ENCODE data around the gene CISD1. TPM values are rescaled to one million over a fixed set of nuclear protein-coding genes. Genes with fewer than 3 reads are reported as not detected.

CISD1 gene
- total and polyA plus RNA-seq, 8 donors, result 1.2 to 93.6 (median 14.7) TPM

DNA sequence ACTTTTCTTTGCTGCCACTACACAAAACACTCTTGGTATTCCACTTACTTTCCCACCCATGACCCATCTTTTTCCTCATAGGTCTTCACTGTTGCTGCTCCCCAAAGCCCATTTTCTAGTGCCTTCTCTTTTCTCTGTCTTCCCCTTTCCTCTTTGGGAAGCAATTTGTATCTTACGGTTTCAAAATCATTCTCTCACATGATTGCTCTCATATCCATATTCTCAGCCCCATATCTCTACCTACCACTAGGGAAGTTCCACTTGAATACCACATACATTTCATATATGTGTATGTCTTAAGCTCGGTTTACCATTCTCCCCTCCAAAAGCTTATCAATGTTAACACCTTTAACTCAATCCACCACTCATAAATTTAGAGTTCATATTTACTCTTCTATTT is 62.7 kb downstream of the CISD1 start:
- H3K4me3 ChIP-seq, result no peak overlapping the region
- H3K27me3 ChIP-seq, result peaks cover 0 to 5% (median 4%) of the 10 kb centered on the region in 3 donors
- TF ChIP-seq, protein P1, sequence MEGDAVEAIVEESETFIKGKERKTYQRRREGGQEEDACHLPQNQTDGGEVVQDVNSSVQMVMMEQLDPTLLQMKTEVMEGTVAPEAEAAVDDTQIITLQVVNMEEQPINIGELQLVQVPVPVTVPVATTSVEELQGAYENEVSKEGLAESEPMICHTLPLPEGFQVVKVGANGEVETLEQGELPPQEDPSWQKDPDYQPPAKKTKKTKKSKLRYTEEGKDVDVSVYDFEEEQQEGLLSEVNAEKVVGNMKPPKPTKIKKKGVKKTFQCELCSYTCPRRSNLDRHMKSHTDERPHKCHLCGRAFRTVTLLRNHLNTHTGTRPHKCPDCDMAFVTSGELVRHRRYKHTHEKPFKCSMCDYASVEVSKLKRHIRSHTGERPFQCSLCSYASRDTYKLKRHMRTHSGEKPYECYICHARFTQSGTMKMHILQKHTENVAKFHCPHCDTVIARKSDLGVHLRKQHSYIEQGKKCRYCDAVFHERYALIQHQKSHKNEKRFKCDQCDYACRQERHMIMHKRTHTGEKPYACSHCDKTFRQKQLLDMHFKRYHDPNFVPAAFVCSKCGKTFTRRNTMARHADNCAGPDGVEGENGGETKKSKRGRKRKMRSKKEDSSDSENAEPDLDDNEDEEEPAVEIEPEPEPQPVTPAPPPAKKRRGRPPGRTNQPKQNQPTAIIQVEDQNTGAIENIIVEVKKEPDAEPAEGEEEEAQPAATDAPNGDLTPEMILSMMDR (IDR thresholded peaks at IDR 0.05), result no peak
- TF ChIP-seq EP300 (IDR thresholded peaks at IDR 0.05) (no peak), POLR2A (IDR thresholded peaks at IDR 0.05) (no peak), POLR2AphosphoS5 (IDR thresholded peaks at IDR 0.05) (no peak)
- 88 to 92% (median 89%) methylated on average over 2 of the region's 2 CpGs for WGBS, 5 donors
- H3K4me1 ChIP-seq, result peaks cover 8 to 19% (median 16%) of the 10 kb centered on the region in 4 donors
- no peaks in the 10 kb centered on the region for H3K9me3 ChIP-seq
- no peaks in the 10 kb centered on the region for H3K36me3 ChIP-seq
- no peak for DNase-seq
- intact Hi-C loops (cut with DNase I; ENCODE audit: low total_unique reads), result no loop called here
- H3K27ac ChIP-seq, result no peak overlapping the region

DNA sequence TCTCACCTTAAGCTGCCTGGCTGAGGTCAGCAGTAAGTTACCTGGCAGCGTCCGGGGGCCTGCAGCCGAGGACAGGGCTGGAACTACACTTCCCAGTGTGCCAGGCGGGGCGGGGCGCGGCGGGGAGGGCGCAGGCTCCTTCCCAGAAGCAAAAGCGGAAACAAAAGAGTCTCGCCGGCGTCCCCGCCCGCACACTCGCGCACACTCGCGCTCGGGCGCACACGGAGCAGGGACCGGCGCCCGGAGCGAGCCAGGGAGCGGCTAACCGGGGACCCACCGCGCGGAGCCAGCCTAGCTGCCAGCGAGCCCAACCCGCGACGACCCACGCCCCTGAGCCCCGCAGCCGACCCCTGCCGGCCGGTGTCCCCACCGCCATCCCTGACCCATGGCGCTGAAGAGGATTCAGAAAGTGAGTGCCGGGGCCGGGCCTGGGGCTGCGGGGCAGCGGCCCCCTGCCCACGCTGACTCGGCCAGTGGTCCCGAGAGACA is 65.9 kb downstream of the CISD1 start, which contains the start of gene UBE2D1:
Gene UBE2D1, plus strand, starts transcription at position 190 of the 489 bp plus-strand sequence. Its CDS starts 196 bp downstream, at position 386.
- WGBS, 5 donors, result 0 to 3% (median 0%) methylated on average over 13 to 49 of the region's 49 CpGs
- Histone ChIP-seq H3K4me1 (peaks cover 8 to 44% (median 17%) of the 10 kb centered on the region in 4 donors), H3K4me3 (peak within 1 kb of the TSS; percentile 79 to 99 (median 98)), H3K9me3 (no peaks in the 10 kb centered on the region), H3K36me3 (no peaks in the 10 kb centered on the region), H3K27ac (peak within 1 kb of the TSS; percentile 78 to 92 (median 88)), H3K27me3 (no peaks in the 10 kb centered on the region)
- peak; percentile 93 to 95 for DNase-seq
- TF ChIP-seq, protein P1 (IDR thresholded peaks at IDR 0.05), result peak in 3 of 7 experiments; percentile 10 to 31 (median 22)
- no peak for TF ChIP-seq EP300 (IDR thresholded peaks at IDR 0.05)
- TF ChIP-seq POLR2AphosphoS5 (IDR thresholded peaks at IDR 0.05), result peak; percentile 47 to 99 (median 96)
- TF ChIP-seq POLR2A (IDR thresholded peaks at IDR 0.05), result peak in 1 of 4 donors; percentile 73
- intact Hi-C loops (cut with DNase I; ENCODE audit: low total_unique reads), result no loop called here

DNA sequence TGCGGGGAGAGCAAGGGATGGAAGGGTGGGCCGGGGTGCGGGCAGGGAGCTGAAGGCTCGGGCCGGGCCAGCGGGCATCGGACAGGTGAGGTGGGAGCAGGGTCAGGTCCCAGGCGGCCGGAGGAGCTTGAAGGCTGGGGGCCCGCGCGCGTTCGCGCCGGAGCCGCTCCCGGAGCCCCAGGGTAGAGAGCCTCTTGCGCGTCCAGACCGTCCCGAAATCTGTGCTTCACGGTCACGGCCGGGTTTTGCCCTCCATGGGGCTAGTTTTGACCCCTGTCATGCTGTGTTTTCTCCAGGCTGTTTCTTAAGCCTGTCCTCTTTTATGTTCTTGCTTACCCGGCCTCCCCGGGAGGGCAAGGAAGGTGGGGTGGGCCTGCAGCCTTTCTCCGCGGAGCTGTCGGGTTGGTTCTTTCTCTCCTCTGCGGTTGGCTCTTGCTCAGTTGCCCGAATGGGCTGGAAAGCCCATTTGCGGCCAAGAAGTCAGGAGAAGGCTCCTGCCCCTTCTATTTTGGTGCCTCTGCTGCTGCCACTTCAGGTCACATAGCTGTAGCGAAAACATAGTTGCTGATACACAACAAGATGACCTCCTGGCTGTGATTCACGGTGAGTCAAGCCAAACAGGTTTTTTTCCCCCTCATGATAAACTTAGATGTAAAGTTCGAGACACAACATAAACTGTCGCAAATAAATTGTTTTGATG is 66.5 kb downstream of the CISD1 start:
- 2 to 5% (median 2%) methylated on average over 20 to 37 of the region's 37 CpGs for WGBS, 5 donors
- H3K27ac ChIP-seq, result peak overlapping the region; percentile 78 to 92 (median 88)
- TF ChIP-seq EP300 (IDR thresholded peaks at IDR 0.05) (no peak), POLR2AphosphoS5 (IDR thresholded peaks at IDR 0.05) (no peak), POLR2A (IDR thresholded peaks at IDR 0.05) (no peak)
- TF ChIP-seq, protein P1 (IDR thresholded peaks at IDR 0.05), result no peak
- intact Hi-C loops (cut with DNase I; ENCODE audit: low total_unique reads), result no loop called here
- DNase-seq, result peak; percentile 26 to 49
- no peaks in the 10 kb centered on the region for H3K36me3 ChIP-seq
- no peaks in the 10 kb centered on the region for H3K9me3 ChIP-seq
- peaks cover 8 to 49% (median 20%) of the 10 kb centered on the region in 4 donors for H3K4me1 ChIP-seq
- no peaks in the 10 kb centered on the region for H3K27me3 ChIP-seq
- H3K4me3 ChIP-seq, result peak overlapping the region; percentile 79 to 99 (median 98)

DNA sequence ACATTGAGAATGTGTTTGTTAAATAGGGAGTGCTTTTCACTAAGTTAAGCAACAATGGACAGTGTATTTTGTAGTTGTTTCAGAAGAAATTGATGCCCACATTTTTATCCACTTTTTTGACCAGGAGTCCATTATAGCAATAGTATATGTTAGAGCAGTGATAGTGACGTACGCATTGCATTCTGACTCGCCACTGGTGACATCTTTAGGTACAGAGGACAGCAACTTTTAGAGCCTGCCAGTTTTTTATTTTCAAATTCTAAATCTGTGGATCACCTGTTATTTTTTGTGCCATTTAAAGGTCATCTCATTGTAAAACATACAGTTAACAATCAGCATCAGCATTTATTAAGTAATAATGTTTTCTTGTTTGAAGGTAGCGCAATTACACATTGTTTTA is 67.3 kb downstream of the CISD1 start:
- peak overlapping the region in 3 of 4 donors; percentile 79 to 99 (median 98) for H3K4me3 ChIP-seq

More for the DNA sequence above, 67.3 kb downstream of the CISD1 start:
- WGBS, 5 donors, result 87 to 94% (median 90%) methylated on average over 4 of the region's 4 CpGs
- TF ChIP-seq, protein P1 (IDR thresholded peaks at IDR 0.05), result no peak
- TF ChIP-seq EP300 (IDR thresholded peaks at IDR 0.05) (no peak), POLR2AphosphoS5 (IDR thresholded peaks at IDR 0.05) (no peak), POLR2A (IDR thresholded peaks at IDR 0.05) (no peak)
- peaks cover 8 to 57% (median 23%) of the 10 kb centered on the region in 4 donors for H3K4me1 ChIP-seq
- intact Hi-C loops (cut with DNase I; ENCODE audit: low total_unique reads), result no loop called here
- no peaks in the 10 kb centered on the region for H3K27me3 ChIP-seq
- DNase-seq, result no peak
- H3K27ac ChIP-seq, result no peak overlapping the region
- no peaks in the 10 kb centered on the region for H3K36me3 ChIP-seq
- H3K9me3 ChIP-seq, result no peaks in the 10 kb centered on the region

Other genes starting within 250 kb of the CISD1 start
- gene IPMK, start 1.3 kb upstream of the CISD1 start, total RNA-seq, result 10 to 100 TPM in 1 of 5 donors, 1 to 10 TPM in 3, not detected in 1; 4.1 to 15.6 (median 5.5) TPM
- 1 to 10 TPM; 1.8 to 4.0 (median 1.9) TPM for gene IPMK, start 1.3 kb upstream of the CISD1 start, polyA plus RNA-seq
- gene UBE2D1, start 65.8 kb downstream of the CISD1 start, total RNA-seq, result 10 to 100 TPM in 2 of 5 donors, 1 to 10 TPM in 3; 7.0 to 16.5 (median 9.6) TPM
- 1 to 10 TPM; 6.9 to 9.5 (median 7.3) TPM for gene UBE2D1, start 65.8 kb downstream of the CISD1 start, polyA plus RNA-seq
- gene TFAM, start 116.2 kb downstream of the CISD1 start, total RNA-seq, result 10 to 100 TPM; 15.4 to 39.7 (median 26.3) TPM
- 10 to 100 TPM in 1 of 3 donors, 1 to 10 TPM in 2; 4.9 to 12.5 (median 7.5) TPM for gene TFAM, start 116.2 kb downstream of the CISD1 start, polyA plus RNA-seq
- 10 to 100 TPM in 1 of 5 donors, 1 to 10 TPM in 3, under 1 TPM in 1; 0.29 to 25.0 (median 6.2) TPM for gene BICC1, start 243.7 kb downstream of the CISD1 start, total RNA-seq
- gene BICC1, start 243.7 kb downstream of the CISD1 start, polyA plus RNA-seq, result 1 to 10 TPM; 1.6 to 4.9 (median 3.7) TPM